ENCODE data around the gene KRT31. TPM values are rescaled to one million over a fixed set of nuclear protein-coding genes. Genes with fewer than 3 reads are reported as not detected.

Gene KRT31
- not detected for total RNA-seq (2021; ENCODE audit: unreplicated experiment)
- polyA plus RNA-seq (2012) = 0.09 and 0.20 TPM in 2 replicates
- Bru-seq, nascent RNA = not detected
- BruChase-seq, experiment 1, labeled RNA remaining after a 6-hour chase = percentile 21 among the genes with signal in this experiment
- not detected for BruChase-seq, experiment 2, labeled RNA remaining after a 2-hour chase
- long read RNA-seq = 0 reads

- Histone ChIP-seq H3K4me2 (ENCODE audit: low read length) (no peak within 1 kb of the TSS), H3K4me1 (ENCODE audit: control insufficient read depth in 1 of 2, insufficient read depth in 2 of 2, low read length in 2 of 2) (peaks cover 8 to 40% of the 10 kb centered on the region in 2 experiments; a peak in 3 of 4 replicates), H3K27me3 (ENCODE audit: insufficient read depth, low read length) (no peaks in the 10 kb centered on the region), H3K9me3 (ENCODE audit: control insufficient read depth in 1 of 2, insufficient read depth in 1 of 2, low read depth in 1 of 2, low read length in 2 of 2) (peaks cover 0 to 5% of the 10 kb centered on the region in 2 experiments; a peak in 1 of 4 replicates), H2AFZ (ENCODE audit: low read depth, low read length, poor library complexity, severe bottlenecking) (no peak within 1 kb of the TSS), H3K79me2 (ENCODE audit: insufficient read depth, low read length) (no peaks in the 10 kb centered on the region), H3K27ac (ENCODE audit: low read depth, low read length) (no peak within 1 kb of the TSS), H3K9me2 (ENCODE audit: insufficient read depth) (no peaks in the 10 kb centered on the region), H3K36me3 (ENCODE audit: control insufficient read depth in 1 of 2, insufficient read depth in 2 of 2, low read length in 2 of 2) (no peaks in the 10 kb centered on the region), H4K20me1 (ENCODE audit: insufficient read depth) (no peaks in the 10 kb centered on the region), H3K9ac (ENCODE audit: low read length) (no peak within 1 kb of the TSS), H3K4me3 (replicated peaks in 1 of 2; ENCODE audit: low read depth in 1 of 2, low read length in 2 of 2) (no peak within 1 kb of the TSS)
- ChIA-PET CTCF (no interaction called here), RAD21 (ENCODE audit: low non-redundant PET in 1 of 2, low total read pairs in 2 of 2, uncharacterized antibody in 2 of 2, unreplicated experiment in 2 of 2) (no interaction called here), POLR2A (no interaction called here)
- DNase-seq (ENCODE audit: low read depth, low spot score) = no peak
- BruUV-seq (replicated peaks) = no TSS peak
- no peak for TF ChIP-seq POLR2A (IDR thresholded peaks at IDR 0.05; ENCODE audit: borderline replicate concordance, extremely low read depth, insufficient read depth, insufficient read length)
- TF ChIP-seq ZNF274 (IDR thresholded peaks at IDR 0.05; ENCODE audit: low read depth, low read length) = no peak
- no peak for TF ChIP-seq JUND (IDR thresholded peaks at IDR 0.05)
- no peak for TF ChIP-seq ELF1 (IDR thresholded peaks at IDR 0.05; ENCODE audit: borderline replicate concordance, low read depth)
- TF ChIP-seq ZFX (IDR thresholded peaks at IDR 0.05) = no peak
- no peak for TF ChIP-seq POLR2AphosphoS5 (IDR thresholded peaks at IDR 0.05; ENCODE audit: low read depth, low read length)
- TF ChIP-seq YY1 (IDR thresholded peaks at IDR 0.05; ENCODE audit: extremely low read depth, insufficient replicate concordance, low read depth, low read length) = no peak
- TF ChIP-seq CBX3 (IDR thresholded peaks at IDR 0.05; ENCODE audit: low read depth) = no peak
- no peak for TF ChIP-seq FOSL1 (IDR thresholded peaks at IDR 0.05; ENCODE audit: low read depth)
- no peak for TF ChIP-seq ATF3 (IDR thresholded peaks at IDR 0.05)
- TF ChIP-seq, protein P1, sequence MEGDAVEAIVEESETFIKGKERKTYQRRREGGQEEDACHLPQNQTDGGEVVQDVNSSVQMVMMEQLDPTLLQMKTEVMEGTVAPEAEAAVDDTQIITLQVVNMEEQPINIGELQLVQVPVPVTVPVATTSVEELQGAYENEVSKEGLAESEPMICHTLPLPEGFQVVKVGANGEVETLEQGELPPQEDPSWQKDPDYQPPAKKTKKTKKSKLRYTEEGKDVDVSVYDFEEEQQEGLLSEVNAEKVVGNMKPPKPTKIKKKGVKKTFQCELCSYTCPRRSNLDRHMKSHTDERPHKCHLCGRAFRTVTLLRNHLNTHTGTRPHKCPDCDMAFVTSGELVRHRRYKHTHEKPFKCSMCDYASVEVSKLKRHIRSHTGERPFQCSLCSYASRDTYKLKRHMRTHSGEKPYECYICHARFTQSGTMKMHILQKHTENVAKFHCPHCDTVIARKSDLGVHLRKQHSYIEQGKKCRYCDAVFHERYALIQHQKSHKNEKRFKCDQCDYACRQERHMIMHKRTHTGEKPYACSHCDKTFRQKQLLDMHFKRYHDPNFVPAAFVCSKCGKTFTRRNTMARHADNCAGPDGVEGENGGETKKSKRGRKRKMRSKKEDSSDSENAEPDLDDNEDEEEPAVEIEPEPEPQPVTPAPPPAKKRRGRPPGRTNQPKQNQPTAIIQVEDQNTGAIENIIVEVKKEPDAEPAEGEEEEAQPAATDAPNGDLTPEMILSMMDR (IDR thresholded peaks at IDR 0.05 in 2 of 3, conservative IDR thresholded peaks at IDR 0.05 in 1 of 3; ENCODE audit: borderline replicate concordance in 1 of 3, insufficient read depth in 1 of 3, low read depth in 2 of 3, low read length in 2 of 3) = no peak
- TF ChIP-seq EZH2phosphoT487 (IDR thresholded peaks at IDR 0.05; ENCODE audit: borderline replicate concordance) = no peak
- TF ChIP-seq RAD21 (IDR thresholded peaks at IDR 0.05; ENCODE audit: low read depth) = no peak
- TF ChIP-seq SP1 (IDR thresholded peaks at IDR 0.05; ENCODE audit: low read depth) = no peak
- ATAC-seq = no peak
- intact Hi-C loops (cut with micrococcal nuclease) = no loop called here
These were observed at the start of gene KRT31 for GRCh38 chr17:41396996-41397660. TSS of gene KRT31 (minus strand) at chr17:41397608. CDS start at chr17:41397539, 69 bp downstream.

Data from HCT116 (cell line).